GM23248 (cell line): ENCODE data around the gene CMKLR1.

Experiments used
- EZH2 ChIP-seq: fragments of 200-600 bp; sonication (generic); IDR thresholded peaks from 2 replicates; pipeline ENCODE4 v1.6.1; 2018; ENCODE audit warnings: antibody characterized with exemption, mild to moderate bottlenecking; ENCODE audit not compliant: insufficient read depth, poor library complexity, severe bottlenecking
- EZH2phosphoT487 ChIP-seq: fragments of 200-600 bp; sonication (generic); IDR thresholded peaks from 2 replicates; pipeline ENCODE4 v1.6.1; 2018; ENCODE audit warnings: antibody characterized with exemption, moderate library complexity, mild to moderate bottlenecking, low read depth; ENCODE audit not compliant: insufficient read depth

DNA sequence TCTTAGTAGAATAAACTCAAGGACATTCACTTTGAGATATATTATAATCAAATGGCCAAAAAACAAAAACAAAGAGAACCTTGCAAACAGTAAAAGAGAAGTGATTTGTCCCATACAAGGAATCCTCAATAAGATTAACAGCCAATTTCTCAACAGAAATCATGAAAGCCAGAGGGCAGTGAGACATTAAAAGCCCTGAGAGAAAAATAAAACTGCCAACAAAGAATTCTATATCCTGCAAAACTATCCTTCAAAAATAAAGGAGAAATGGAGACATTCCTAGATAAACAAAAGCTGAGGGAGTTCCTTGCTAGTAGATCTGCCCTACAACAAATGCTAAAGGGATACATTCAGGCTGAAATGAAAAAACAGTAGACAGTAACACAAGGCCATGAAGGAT lies 78.1 kb downstream of the CMKLR1 start:
- TF ChIP-seq EZH2: no peak
- TF ChIP-seq EZH2phosphoT487: no peak
